ENCODE data around the gene KCNIP3.
A peak's percentile ranks its signal among the peaks of the same experiment; 100 is the strongest.

KCNIP3 gene

GRCh38 chr2:95262896-95263542 is 34.1 kb upstream of the KCNIP3 start (continued):
- TF ChIP-seq, protein P1, sequence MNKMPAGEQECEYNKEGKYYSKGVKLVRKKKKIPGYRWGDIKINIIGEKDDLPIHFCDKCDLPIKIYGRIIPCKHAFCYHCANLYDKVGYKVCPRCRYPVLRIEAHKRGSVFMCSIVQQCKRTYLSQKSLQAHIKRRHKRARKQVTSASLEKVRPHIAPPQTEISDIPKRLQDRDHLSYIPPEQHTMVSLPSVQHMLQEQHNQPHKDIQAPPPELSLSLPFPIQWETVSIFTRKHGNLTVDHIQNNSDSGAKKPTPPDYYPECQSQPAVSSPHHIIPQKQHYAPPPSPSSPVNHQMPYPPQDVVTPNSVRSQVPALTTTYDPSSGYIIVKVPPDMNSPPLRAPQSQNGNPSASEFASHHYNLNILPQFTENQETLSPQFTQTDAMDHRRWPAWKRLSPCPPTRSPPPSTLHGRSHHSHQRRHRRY (tag by site-specific recombination; IDR thresholded peaks at IDR 0.05) = no peak

DNA sequence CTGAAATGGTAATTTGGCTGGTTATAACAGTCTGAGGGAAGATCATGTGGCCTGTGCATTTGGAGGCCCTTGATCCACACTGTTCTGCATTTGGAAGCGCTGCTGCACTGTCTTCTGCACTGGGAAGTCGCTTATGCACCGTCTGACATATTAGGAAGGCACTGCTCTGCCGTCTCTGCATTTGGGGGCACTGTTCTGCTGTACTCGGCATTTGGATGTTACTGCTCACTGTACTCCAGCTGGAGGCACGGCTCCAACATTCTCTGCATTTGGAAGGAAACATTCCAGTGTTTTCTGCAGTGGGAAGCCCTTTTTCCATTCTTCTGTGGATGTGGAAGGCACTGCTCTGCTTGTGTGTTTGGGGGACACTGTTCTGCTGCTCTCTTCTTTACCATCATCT is 32.5 kb upstream of the KCNIP3 start:
- ChIA-PET CTCF (no interaction called here), POLR2A (no interaction called here)
- H3K27ac ChIP-seq (ENCODE audit: extremely low read depth, low read depth, low read length) = no peak overlapping the region
- H3K9me3 ChIP-seq (ENCODE audit: control insufficient read depth, insufficient read depth, low read depth, low read length) = no peaks in the 10 kb centered on the region
- TF ChIP-seq ZNF580 (tag by site-specific recombination; IDR thresholded peaks at IDR 0.05) = no peak
- TF ChIP-seq, protein P2, sequence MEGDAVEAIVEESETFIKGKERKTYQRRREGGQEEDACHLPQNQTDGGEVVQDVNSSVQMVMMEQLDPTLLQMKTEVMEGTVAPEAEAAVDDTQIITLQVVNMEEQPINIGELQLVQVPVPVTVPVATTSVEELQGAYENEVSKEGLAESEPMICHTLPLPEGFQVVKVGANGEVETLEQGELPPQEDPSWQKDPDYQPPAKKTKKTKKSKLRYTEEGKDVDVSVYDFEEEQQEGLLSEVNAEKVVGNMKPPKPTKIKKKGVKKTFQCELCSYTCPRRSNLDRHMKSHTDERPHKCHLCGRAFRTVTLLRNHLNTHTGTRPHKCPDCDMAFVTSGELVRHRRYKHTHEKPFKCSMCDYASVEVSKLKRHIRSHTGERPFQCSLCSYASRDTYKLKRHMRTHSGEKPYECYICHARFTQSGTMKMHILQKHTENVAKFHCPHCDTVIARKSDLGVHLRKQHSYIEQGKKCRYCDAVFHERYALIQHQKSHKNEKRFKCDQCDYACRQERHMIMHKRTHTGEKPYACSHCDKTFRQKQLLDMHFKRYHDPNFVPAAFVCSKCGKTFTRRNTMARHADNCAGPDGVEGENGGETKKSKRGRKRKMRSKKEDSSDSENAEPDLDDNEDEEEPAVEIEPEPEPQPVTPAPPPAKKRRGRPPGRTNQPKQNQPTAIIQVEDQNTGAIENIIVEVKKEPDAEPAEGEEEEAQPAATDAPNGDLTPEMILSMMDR (tag by site-specific recombination; IDR thresholded peaks at IDR 0.05) = 0 out of 2 replicates have a peak, but pooled peaks have one; percentile 37
- H3K4me3 ChIP-seq (ENCODE audit: low read depth, low read length) = no peak overlapping the region
- H3K4me1 ChIP-seq (ENCODE audit: control insufficient read depth, insufficient read depth, low read length) = no peaks in the 10 kb centered on the region
- no peaks in the 10 kb centered on the region for H3K36me3 ChIP-seq (ENCODE audit: control insufficient read depth in 2 of 2, insufficient read depth in 1 of 2, low read length in 2 of 2)

- TF ChIP-seq ZFP41 (tag by site-specific recombination; IDR thresholded peaks at IDR 0.05; ENCODE audit: borderline replicate concordance) (no peak), ZNF423 (tag by site-specific recombination; IDR thresholded peaks at IDR 0.05) (no peak), ZXDB (tag by site-specific recombination; IDR thresholded peaks at IDR 0.05) (no peak), SETDB1 (IDR thresholded peaks at IDR 0.05; ENCODE audit: insufficient read length, low read length) (no peak), REPIN1 (tag by site-specific recombination; IDR thresholded peaks at IDR 0.05; ENCODE audit: low read depth) (no peak), ZNF830 (tag by site-specific recombination; IDR thresholded peaks at IDR 0.05; ENCODE audit: low read depth) (no peak), ZNF148 (tag by site-specific recombination; IDR thresholded peaks at IDR 0.05; ENCODE audit: borderline replicate concordance) (no peak), SP7 (tag by site-specific recombination; IDR thresholded peaks at IDR 0.05) (no peak), ZNF548 (tag by site-specific recombination; IDR thresholded peaks at IDR 0.05) (no peak), ZNF670 (tag by site-specific recombination; IDR thresholded peaks at IDR 0.05; ENCODE audit: low read depth) (no peak), ZBTB17 (tag by site-specific recombination; IDR thresholded peaks at IDR 0.05) (no peak), ZNF785 (tag by site-specific recombination; IDR thresholded peaks at IDR 0.05) (no peak), AEBP2 (tag by site-specific recombination; IDR thresholded peaks at IDR 0.05; ENCODE audit: borderline replicate concordance) (no peak), ZNF2 (tag by site-specific recombination; IDR thresholded peaks at IDR 0.05) (no peak), ZNF223 (tag by site-specific recombination; IDR thresholded peaks at IDR 0.05) (no peak), ZNF404 (tag by site-specific recombination; IDR thresholded peaks at IDR 0.05) (no peak), ZNF18 (tag by site-specific recombination; IDR thresholded peaks at IDR 0.05) (no peak)
- TF ChIP-seq, protein P3, sequence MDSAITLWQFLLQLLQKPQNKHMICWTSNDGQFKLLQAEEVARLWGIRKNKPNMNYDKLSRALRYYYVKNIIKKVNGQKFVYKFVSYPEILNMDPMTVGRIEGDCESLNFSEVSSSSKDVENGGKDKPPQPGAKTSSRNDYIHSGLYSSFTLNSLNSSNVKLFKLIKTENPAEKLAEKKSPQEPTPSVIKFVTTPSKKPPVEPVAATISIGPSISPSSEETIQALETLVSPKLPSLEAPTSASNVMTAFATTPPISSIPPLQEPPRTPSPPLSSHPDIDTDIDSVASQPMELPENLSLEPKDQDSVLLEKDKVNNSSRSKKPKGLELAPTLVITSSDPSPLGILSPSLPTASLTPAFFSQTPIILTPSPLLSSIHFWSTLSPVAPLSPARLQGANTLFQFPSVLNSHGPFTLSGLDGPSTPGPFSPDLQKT (IDR thresholded peaks at IDR 0.05; ENCODE audit: borderline replicate concordance, low read depth, low read length) = no peak
- H3K4me1 ChIP-seq (ENCODE audit: control insufficient read depth, insufficient read depth, low read length) = no peaks in the 10 kb centered on the region
- POLR2A ChIA-PET = no interaction called here
- H3K36me3 ChIP-seq (ENCODE audit: control insufficient read depth in 2 of 2, insufficient read depth in 1 of 2, low read length in 2 of 2) = no peaks in the 10 kb centered on the region
- CTCF ChIA-PET = no interaction called here
- H3K27ac ChIP-seq (ENCODE audit: extremely low read depth, low read depth, low read length) = no peak overlapping the region
- no peaks in the 10 kb centered on the region for H3K9me3 ChIP-seq (ENCODE audit: control insufficient read depth, insufficient read depth, low read depth, low read length)
- no peak overlapping the region for H3K4me3 ChIP-seq (ENCODE audit: low read depth, low read length)
These were observed 32.0 kb upstream of the KCNIP3 start for GRCh38 chr2:95265182-95265581.
